Esophagus muscularis mucosa (tissue), 4 donors: ENCODE measurements around the gene PTPRD. TPM values are rescaled to one million over a fixed set of nuclear protein-coding genes. Genes with fewer than 3 reads are reported as not detected.
"Not testable (repeated sequence)": the region's sequence is repeated elsewhere in the genome, so short reads cannot be mapped to it uniquely, and the experiment has no call there.

Experiments
- DNase-seq: peaks from one replicate; pipeline ENCODE4 v3.0.0-alpha.2; 2017; ENCODE audit errors: extremely low spot score
- H3K27ac ChIP-seq, 4 donors: fragments of 200-600 bp; sonication (generic); replicated peaks in 1 of 4; 1 replicate in 3 of 4; 2 replicates in 1 of 4; pipeline ENCODE4 v1.5.1; 2016 to 2019; ENCODE audit warnings: mild to moderate bottlenecking in 1 of 4
- H3K27me3 ChIP-seq, 4 donors: fragments of 200-600 bp; sonication (generic); one replicate each; pipeline versions ENCODE4 v1.5.1 to v1.6.0; 2016 to 2019
- H3K36me3 ChIP-seq, 4 donors: fragments of 200-600 bp; sonication (generic); one replicate each; pipeline ENCODE4 v1.5.1; 2016 to 2019
- H3K4me1 ChIP-seq, 4 donors: fragments of 200-600 bp; sonication (generic); one replicate each; pipeline ENCODE4 v1.5.1; 2016 to 2019
- H3K4me3 ChIP-seq, 4 donors: fragments of 200-600 bp; sonication (generic); 1 replicate in 2 of 4; 2 replicates in 2 of 4; pipeline ENCODE4 v1.5.1; 2016 to 2019; ENCODE audit warnings: mild to moderate bottlenecking in 4 of 4, moderate library complexity in 1 of 4
- H3K9me3 ChIP-seq, 4 donors: fragments of 200-600 bp; sonication (generic); 1 replicate in 3 of 4; 2 replicates in 1 of 4; pipeline ENCODE4 v1.5.1; 2016 to 2019
- EP300 ChIP-seq: sonication (generic); formaldehyde crosslinking; IDR thresholded peaks from one replicate; pipeline ENCODE4 v1.6.1; 2017; ENCODE audit warnings: antibody characterized with exemption
- POLR2A ChIP-seq: fragments of 450-650 bp; IDR thresholded peaks from one replicate; pipeline ENCODE4 v1.6.1; 2017; ENCODE audit warnings: antibody characterized with exemption, moderate library complexity, mild to moderate bottlenecking, low read depth
- POLR2AphosphoS5 ChIP-seq, 2 donors: sonication (generic); formaldehyde crosslinking; IDR thresholded peaks; one replicate each; pipeline ENCODE4 v1.6.1; 2017; ENCODE audit warnings: antibody characterized with exemption in 2 of 2
- WGBS: methylation state at CpG from one replicate; pipeline ENCODE4 v1.1.5; 2018; 5-methylcytosine and 5-hydroxymethylcytosine counted together
- intact Hi-C: fragments of 100-400 bp; cut with DNase I; formaldehyde crosslinking; loops from one replicate; pipeline ENCODE4 v1.15.1; 2023
- total RNA-seq, 4 donors: library from RNA; depleted of rRNA; stranded (reverse); fragments of >200 nt; gene quantifications; one replicate each; pipeline versions ENCODE4 v1.1.0 to v1.2.1, GENCODE V29; 2016
- TF ChIP-seq, protein P1 (sequence below), 3 experiments: fragments of 200-600 bp in 2 of 3; fragments of 450-650 bp in 1 of 3; sonication (generic) in 2 of 3; IDR thresholded peaks; one replicate each; pipeline ENCODE4 v1.5.1; 2017 to 2019; ENCODE audit warnings: antibody characterized with exemption in 3 of 3, mild to moderate bottlenecking in 2 of 3, moderate library complexity in 1 of 3

PTPRD gene
- total RNA-seq, 4 donors from 2014 or later: 4.1 to 6.6 (median 5.0) TPM

DNA sequence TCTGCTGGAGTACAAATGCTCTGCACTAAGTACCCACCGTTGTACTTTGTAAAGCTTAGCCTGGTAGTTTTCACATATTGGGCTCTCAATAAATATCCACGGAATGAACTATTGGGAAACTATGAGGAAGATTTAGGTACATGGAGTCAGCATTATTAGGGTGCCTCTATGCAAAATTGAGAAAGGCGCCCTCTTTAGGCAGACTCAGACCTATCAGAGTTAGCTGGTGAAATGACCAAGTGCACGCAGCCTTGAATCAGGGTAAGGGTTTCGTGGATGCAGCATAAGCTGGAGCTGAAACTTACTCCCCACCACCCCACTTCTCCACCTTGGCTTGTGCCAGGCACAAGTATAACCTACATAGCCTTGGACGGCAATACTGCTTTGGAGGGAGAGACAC lies 1634.5 kb downstream of the PTPRD start:
- no peaks in the 10 kb centered on the region for H3K4me1 ChIP-seq
- TF ChIP-seq POLR2AphosphoS5 (IDR thresholded peaks at IDR 0.05): no peak
- TF ChIP-seq, protein P1, sequence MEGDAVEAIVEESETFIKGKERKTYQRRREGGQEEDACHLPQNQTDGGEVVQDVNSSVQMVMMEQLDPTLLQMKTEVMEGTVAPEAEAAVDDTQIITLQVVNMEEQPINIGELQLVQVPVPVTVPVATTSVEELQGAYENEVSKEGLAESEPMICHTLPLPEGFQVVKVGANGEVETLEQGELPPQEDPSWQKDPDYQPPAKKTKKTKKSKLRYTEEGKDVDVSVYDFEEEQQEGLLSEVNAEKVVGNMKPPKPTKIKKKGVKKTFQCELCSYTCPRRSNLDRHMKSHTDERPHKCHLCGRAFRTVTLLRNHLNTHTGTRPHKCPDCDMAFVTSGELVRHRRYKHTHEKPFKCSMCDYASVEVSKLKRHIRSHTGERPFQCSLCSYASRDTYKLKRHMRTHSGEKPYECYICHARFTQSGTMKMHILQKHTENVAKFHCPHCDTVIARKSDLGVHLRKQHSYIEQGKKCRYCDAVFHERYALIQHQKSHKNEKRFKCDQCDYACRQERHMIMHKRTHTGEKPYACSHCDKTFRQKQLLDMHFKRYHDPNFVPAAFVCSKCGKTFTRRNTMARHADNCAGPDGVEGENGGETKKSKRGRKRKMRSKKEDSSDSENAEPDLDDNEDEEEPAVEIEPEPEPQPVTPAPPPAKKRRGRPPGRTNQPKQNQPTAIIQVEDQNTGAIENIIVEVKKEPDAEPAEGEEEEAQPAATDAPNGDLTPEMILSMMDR (IDR thresholded peaks at IDR 0.05): no peak
- no peak for TF ChIP-seq EP300
- no peak for TF ChIP-seq POLR2A
- intact Hi-C loops: no loop called here
- no peaks in the 10 kb centered on the region for H3K36me3 ChIP-seq
- no peaks in the 10 kb centered on the region for H3K27me3 ChIP-seq
- no peak overlapping the region for H3K4me3 ChIP-seq
- H3K9me3 ChIP-seq: no peaks in the 10 kb centered on the region
- 92% methylated on average over 6 of the region's 6 CpGs for WGBS
- no peak for DNase-seq
- H3K27ac ChIP-seq: no peak overlapping the region

DNA sequence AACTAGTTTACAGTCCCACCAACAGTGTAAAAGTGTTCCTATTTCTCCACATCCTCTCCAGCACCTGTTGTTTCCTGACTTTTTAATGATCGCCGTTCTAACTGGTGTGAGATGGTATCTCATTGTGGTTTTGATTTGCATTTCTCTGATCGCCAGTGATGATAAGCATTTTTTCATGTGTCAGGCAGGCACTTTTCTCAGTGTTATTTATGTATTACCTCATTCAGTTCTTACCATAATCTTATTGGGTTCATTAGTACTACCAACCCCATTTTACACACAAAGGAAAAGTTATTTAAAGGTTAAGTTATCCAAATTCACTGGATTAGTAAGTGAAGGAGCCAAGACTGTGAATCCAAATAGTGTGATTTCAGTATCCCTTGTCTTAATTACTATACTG lies 1644.5 kb downstream of the PTPRD start:
- H3K27me3 ChIP-seq, H3K4me1 ChIP-seq, DNase-seq, H3K36me3 ChIP-seq, H3K4me3 ChIP-seq, H3K9me3 ChIP-seq, intact Hi-C loops, H3K27ac ChIP-seq: not testable (repeated sequence)
- WGBS: 82% methylated on average over 3 of the region's 3 CpGs

DNA sequence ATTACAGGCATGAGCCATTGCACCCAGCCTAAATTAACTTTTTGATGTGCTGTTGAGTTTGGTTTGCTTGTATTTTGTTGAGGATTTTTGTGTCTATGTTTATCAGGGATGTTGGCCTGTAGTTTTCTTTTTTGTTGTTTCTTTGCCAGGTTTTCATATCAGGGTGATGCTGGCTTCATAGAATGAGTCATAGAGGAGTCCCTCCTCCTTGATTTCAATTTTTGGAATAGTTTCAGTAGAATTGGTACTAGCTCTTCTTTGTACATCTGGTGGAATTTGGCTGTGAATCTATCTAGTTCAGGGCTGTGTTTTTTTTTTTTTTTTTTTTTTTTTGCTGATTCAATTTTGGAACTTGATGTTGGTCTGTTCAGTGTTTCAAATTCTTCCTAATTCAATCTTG lies 1648.9 kb downstream of the PTPRD start:
- intact Hi-C loops: no loop called here
- Histone ChIP-seq H3K27ac (no peak overlapping the region), H3K4me3 (no peak overlapping the region), H3K27me3 (no peaks in the 10 kb centered on the region), H3K4me1 (no peaks in the 10 kb centered on the region), H3K36me3 (no peaks in the 10 kb centered on the region), H3K9me3 (no peaks in the 10 kb centered on the region)
- TF ChIP-seq, protein P1 (IDR thresholded peaks at IDR 0.05): no peak
- TF ChIP-seq POLR2A: no peak
- TF ChIP-seq EP300: no peak
- no peak for TF ChIP-seq POLR2AphosphoS5 (IDR thresholded peaks at IDR 0.05)
- no peak for DNase-seq

DNA sequence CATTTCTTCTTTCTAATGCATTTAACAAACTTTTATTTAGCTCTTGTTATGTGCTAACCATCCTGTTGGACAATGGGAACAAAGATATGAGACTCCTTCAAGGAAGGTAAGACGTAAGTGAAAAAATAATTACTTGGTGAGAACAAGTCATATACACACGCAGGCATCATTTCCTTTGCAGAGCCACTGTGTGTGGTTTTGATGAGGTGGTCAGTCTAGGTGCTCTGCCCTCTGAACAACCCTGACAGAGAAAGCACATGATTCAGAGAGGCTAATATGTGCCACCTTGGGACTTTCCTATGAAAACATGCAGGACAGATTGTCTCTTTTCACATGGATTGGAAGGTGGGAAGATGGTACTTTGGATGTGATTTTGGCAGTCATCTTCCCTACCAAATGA lies 1650.7 kb downstream of the PTPRD start:
- no peaks in the 10 kb centered on the region for H3K27me3 ChIP-seq
- 89% methylated on average over 2 of the region's 2 CpGs for WGBS
- H3K27ac ChIP-seq: no peak overlapping the region
- no peak for TF ChIP-seq EP300
- TF ChIP-seq POLR2AphosphoS5 (IDR thresholded peaks at IDR 0.05): no peak
- TF ChIP-seq, protein P1 (IDR thresholded peaks at IDR 0.05): no peak
- TF ChIP-seq POLR2A: no peak
- intact Hi-C loops: no loop called here
- no peak overlapping the region for H3K4me3 ChIP-seq
- DNase-seq: no peak
- H3K9me3 ChIP-seq: no peaks in the 10 kb centered on the region
- no peaks in the 10 kb centered on the region for H3K4me1 ChIP-seq
- no peaks in the 10 kb centered on the region for H3K36me3 ChIP-seq

DNA sequence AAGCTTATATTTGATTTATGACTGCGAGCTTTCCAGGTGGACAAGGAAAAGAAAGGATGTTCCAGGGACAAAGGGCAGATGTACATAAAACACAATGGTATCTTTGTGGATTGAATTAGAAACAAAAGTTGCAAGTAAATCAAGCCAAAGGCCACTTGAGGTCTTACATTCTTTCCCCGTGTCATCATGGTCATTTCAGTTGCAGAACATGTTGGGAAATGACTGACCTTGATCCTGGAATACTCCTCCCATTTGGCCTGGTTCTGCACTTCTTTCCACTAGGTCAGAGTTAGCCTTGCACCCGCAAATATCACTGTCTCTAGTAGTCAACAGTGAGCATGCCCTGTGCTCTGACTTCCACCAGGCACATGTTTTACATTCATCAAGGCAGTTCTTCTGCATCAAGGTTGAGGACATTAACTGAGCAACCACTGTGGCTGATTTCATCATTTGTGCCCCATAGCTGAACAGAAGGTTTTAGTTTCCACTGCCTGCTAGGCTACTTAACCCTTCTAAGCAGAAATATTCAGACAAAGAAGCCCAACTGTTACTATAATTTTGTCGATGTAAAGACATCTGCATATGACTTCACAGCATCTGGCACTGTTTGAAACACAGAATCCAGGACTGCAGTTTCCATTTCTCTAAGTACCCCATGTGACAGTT lies 1651.5 kb downstream of the PTPRD start:
- TF ChIP-seq, protein P1 (IDR thresholded peaks at IDR 0.05): no peak
- peak; percentile 26 to 36 for TF ChIP-seq POLR2AphosphoS5 (IDR thresholded peaks at IDR 0.05)
- Histone ChIP-seq H3K27me3 (no peaks in the 10 kb centered on the region), H3K27ac (no peak overlapping the region), H3K9me3 (no peaks in the 10 kb centered on the region), H3K36me3 (no peaks in the 10 kb centered on the region), H3K4me1 (no peaks in the 10 kb centered on the region), H3K4me3 (no peak overlapping the region)
- intact Hi-C loops: no loop called here
- WGBS: 77% methylated on average over 4 of the region's 4 CpGs
- no peak for DNase-seq
